GM19238 (cell line): ENCODE results near the gene SLC26A4.

ENCODE experiments used
- DNase-seq: peaks from one replicate; pipeline ENCODE4 v3.0.0; 2011; ENCODE audit warnings: low spot score; ENCODE audit not compliant: insufficient read length

Gene SLC26A4

DNA sequence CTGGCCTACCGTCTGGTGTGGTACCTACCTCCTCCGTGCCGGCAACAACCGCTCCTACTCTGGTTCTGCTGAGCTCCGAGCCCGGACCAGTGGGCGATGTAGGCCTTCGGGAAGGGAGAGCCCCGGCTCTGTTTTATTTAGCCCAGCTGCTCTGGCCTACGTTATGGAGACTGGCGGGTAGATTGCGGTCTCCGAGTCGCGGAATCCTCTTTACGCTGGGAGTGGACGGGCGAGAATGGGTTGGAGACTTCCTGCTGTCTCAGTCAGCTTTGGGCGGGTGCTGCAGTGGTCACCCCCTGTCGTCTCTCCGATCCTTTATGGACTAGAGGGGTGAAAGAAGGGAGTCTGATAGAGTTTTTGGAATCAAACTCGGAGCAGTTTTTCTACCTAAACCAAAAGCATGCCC, 83.7 kb downstream of the SLC26A4 start:
- no peak for DNase-seq

GRCh38 chr7:107746006-107746405, 85.4 kb downstream of the SLC26A4 start:
- no peak for DNase-seq

DNA sequence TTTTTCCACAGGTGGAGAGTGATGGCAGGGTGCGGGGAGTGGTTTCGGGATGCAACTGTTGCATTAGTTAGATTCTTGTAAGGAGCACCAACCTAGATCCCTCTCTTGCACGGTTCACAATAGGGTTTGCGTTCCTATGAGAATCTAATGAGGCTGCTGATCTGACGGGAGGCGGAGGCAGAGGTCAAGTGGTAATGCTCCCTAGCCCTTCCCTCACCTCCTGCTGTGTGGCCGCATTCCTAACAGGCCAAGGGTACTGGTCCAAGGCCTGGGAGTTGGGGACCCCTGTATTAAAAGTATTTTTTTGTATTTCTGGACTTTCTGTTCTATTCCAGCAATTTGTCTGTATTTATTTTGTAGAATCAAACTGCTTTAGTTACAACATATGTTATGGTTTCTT, 90.5 kb downstream of the SLC26A4 start:
- DNase-seq, result no peak

DNA sequence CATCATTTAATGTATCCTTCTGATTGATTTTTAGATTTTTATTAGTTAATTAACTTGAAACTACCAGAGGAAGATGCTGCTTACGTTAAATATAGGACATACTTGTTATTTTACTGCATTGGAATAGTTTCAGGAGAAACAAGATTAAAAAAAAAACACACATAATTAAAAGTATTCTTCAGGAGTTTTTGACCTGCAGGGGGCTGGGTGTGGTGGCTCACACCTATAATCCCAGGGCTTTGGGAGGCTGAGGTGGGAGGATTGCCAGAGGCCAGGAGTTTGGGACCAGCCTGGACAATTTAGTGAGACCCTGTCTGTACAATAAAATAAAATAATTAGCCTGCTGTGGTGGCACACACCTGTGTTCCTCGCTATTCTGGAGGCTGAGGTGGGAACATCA, 94.0 kb downstream of the SLC26A4 start:
- DNase-seq, result no peak

DNA sequence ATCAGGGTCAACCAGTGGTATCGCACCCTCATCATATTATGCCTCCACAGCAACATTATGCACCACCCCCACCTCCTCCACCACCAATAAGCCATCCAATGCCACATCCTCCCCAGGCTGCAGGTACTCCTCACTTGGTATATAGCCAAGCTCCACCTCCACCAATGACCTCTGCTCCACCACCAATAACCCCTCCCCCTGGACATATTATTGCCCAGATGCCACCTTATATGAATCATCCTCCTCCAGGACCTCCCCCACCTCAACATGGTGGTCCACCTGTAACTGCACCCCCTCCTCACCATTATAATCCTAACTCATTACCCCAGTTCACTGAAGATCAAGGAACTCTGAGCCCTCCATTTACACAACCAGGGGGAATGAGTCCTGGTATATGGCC, 98.0 kb downstream of the SLC26A4 start:
- no peak for DNase-seq

- no peak for DNase-seq
Measured at GRCh38 chr7:107767391-107767790, 106.8 kb downstream of the SLC26A4 start.
